A673 (cell line): Measurements from ENCODE around the gene STPG3.

Experiments used
- EZH2 ChIP-seq: fragments of 200-600 bp; sonication (generic); IDR thresholded peaks from 2 replicates; pipeline ENCODE4 v1.6.1; 2017; ENCODE audit warnings: borderline replicate concordance, low read depth, mild to moderate bottlenecking, mixed read lengths, antibody characterized with exemption, low read length; ENCODE audit not compliant: poor library complexity, severe bottlenecking
- TF ChIP-seq, protein P1 (sequence below): fragments of 300-800, 200-600 bp; sonication (generic); conservative IDR thresholded peaks from 2 replicates; pipeline ENCODE4 v1.5.1; 2017; ENCODE audit warnings: low read depth, mild to moderate bottlenecking, antibody characterized with exemption, low read length, moderate library complexity, mixed read lengths

DNA sequence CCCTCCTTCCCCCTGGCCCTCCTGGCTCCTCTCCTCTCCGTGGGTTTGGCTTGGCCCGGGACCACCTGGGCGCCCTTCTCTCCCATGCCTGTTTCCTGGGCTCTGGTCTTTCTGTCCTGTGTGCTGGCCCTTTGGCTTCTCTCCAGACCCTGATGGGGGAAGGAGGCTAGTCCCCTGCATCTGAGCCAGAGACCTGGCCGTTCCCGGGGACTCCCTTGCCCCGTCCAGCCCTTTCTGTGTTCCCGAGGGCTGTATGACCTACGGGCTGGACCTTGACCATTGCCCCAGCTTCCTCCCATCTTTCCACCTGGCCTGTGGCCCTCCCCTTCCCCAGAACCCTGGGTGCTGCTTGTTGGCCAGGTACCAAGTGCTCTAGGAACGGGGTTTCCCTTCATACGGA is 12.4 kb downstream of the STPG3 start:
- TF ChIP-seq, protein P1, sequence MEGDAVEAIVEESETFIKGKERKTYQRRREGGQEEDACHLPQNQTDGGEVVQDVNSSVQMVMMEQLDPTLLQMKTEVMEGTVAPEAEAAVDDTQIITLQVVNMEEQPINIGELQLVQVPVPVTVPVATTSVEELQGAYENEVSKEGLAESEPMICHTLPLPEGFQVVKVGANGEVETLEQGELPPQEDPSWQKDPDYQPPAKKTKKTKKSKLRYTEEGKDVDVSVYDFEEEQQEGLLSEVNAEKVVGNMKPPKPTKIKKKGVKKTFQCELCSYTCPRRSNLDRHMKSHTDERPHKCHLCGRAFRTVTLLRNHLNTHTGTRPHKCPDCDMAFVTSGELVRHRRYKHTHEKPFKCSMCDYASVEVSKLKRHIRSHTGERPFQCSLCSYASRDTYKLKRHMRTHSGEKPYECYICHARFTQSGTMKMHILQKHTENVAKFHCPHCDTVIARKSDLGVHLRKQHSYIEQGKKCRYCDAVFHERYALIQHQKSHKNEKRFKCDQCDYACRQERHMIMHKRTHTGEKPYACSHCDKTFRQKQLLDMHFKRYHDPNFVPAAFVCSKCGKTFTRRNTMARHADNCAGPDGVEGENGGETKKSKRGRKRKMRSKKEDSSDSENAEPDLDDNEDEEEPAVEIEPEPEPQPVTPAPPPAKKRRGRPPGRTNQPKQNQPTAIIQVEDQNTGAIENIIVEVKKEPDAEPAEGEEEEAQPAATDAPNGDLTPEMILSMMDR = no peak
- TF ChIP-seq EZH2 = no peak
